Ovary (tissue), 9 donors: Measurements from ENCODE around the gene ENTHD1. TPM values are rescaled to one million over a fixed set of nuclear protein-coding genes. Genes with fewer than 3 reads are reported as not detected.

Source experiments
- DNase-seq, 5 donors: peaks; one replicate each; pipeline ENCODE4 v3.0.0-alpha.2; 2019 to 2020
- H3K27ac ChIP-seq, 2 donors: fragments of 200-600 bp; one replicate each; pipeline versions ENCODE4 v1.5.1 to v1.8.0; 2019 to 2022
- H3K27me3 ChIP-seq: fragments of 200-600 bp; one replicate; pipeline ENCODE4 v1.8.0; 2022
- H3K36me3 ChIP-seq: fragments of 200-600 bp; sonication (generic); one replicate; pipeline ENCODE4 v1.5.1; 2019
- H3K4me1 ChIP-seq: one replicate; pipeline ENCODE4 v1.8.1; 2013; ENCODE audit warnings: mild to moderate bottlenecking, moderate library complexity; ENCODE audit not compliant: insufficient read depth
- H3K4me3 ChIP-seq: fragments of 200-600 bp; sonication (generic); one replicate; pipeline ENCODE4 v1.5.1; 2017
- H3K9me3 ChIP-seq, 2 donors: fragments of 200-600 bp in 1 of 2; sonication (generic) in 1 of 2; one replicate each; pipeline versions ENCODE4 v1.5.1 to v1.8.1; 2013 to 2019; ENCODE audit warnings: mild to moderate bottlenecking in 1 of 2, moderate library complexity in 1 of 2
- CTCF ChIP-seq, 3 donors: fragments of 450-650 bp in 2 of 3; fragments of 200-600 bp in 1 of 3; IDR thresholded peaks; one replicate each; pipeline versions ENCODE4 v1.5.1 to v1.8.0; 2016 to 2022; ENCODE audit warnings: antibody characterized with exemption in 3 of 3, mild to moderate bottlenecking in 1 of 3
- EP300 ChIP-seq: sonication (generic); formaldehyde crosslinking; IDR thresholded peaks from one replicate; pipeline ENCODE4 v1.6.1; 2017; ENCODE audit warnings: antibody characterized with exemption
- POLR2A ChIP-seq: fragments of 450-650 bp; IDR thresholded peaks from one replicate; pipeline ENCODE4 v1.6.1; 2017; ENCODE audit warnings: antibody characterized with exemption, mild to moderate bottlenecking, moderate library complexity
- WGBS, 3 donors: extraction: QIAGEN DNeasy Blood & Tissue Kit in 1 of 3; methylation state at CpG; one replicate each; pipeline versions ENCODE4 v1.1.5 to v1.1.7; 2013 to 2017; 5-methylcytosine and 5-hydroxymethylcytosine counted together
- intact Hi-C, 4 donors: fragments of 100-400 bp; cut with DNase I; formaldehyde crosslinking; loops; one replicate each; pipeline versions ENCODE4 v1.11.0 to v1.15.1; 2022 to 2023
- polyA plus RNA-seq, 2 donors: library from polyadenylated mRNA; stranded (reverse); fragments of 200-250 nt in 1 of 2; fragments of 350-450 nt in 1 of 2; fragmentation: Illumina TruSeq in 1 of 2; extraction: RNeasy Lipid Tissue Mini Kit (QIAGEN cat#74804) in 1 of 2; gene quantifications; one replicate each; pipeline ENCODE4 v1.2.3, GENCODE V29; 2013 to 2014
- total RNA-seq, 7 donors: library from RNA; depleted of rRNA in 2 of 7; stranded (reverse); fragments of >200 nt in 2 of 7; fragmentation: NEBNext Ultra II Directional in 3 of 7; extraction: Animal tissue kit (Norgen Biotek cat#: 25700) in 3 of 7; gene quantifications; one replicate each; pipeline versions ENCODE4 v1.1.0 to v1.2.4, GENCODE V29; 2016 to 2023
- donor health status: DM: no; HTN: no; CAD: no; lungs with moderate emphysema.
- donor health status: DM: no; HTN: no; CAD: no.
- donor health status: Bipolar disorder and iron deficiency.
- donor health status: DM: yes; HTN: yes; CAD: no.
- donor health status: DM: no; HTN: no; CAD: no.
- donor health status: DM: yes; HTN: yes; CAD: no.

Gene ENTHD1
- total and polyA plus RNA-seq, 9 donors: 0.23 TPM; not detected in 8

- Histone ChIP-seq H3K9me3 (no peaks in the 10 kb centered on the region), H3K27me3 (no peaks in the 10 kb centered on the region), H3K4me1 (no peaks in the 10 kb centered on the region), H3K4me3 (no peak overlapping the region), H3K36me3 (no peaks in the 10 kb centered on the region), H3K27ac (no peak overlapping the region)
- no peak for TF ChIP-seq POLR2A
- no peak for TF ChIP-seq EP300
- no peak for TF ChIP-seq CTCF (IDR thresholded peaks at IDR 0.05)
- no peak for DNase-seq
- 46 to 52% (median 52%) methylated on average over 5 of the region's 5 CpGs for WGBS, 3 donors
- intact Hi-C loops: no loop called here
These were observed 33.2 kb upstream of the ENTHD1 start for GRCh38 chr22:39926753-39927152.

- H3K4me3 ChIP-seq: no peak overlapping the region
- 52 to 60% (median 59%) methylated on average over 8 of the region's 8 CpGs for whole genome bisulfite sequencing, 3 donors
- H3K9me3 ChIP-seq: no peaks in the 10 kb centered on the region
- no peak overlapping the region for H3K27ac ChIP-seq
- no peak for DNase-seq
- H3K27me3 ChIP-seq: no peaks in the 10 kb centered on the region
- H3K36me3 ChIP-seq: no peaks in the 10 kb centered on the region
- TF ChIP-seq EP300: no peak
- no peak for TF ChIP-seq CTCF (IDR thresholded peaks at IDR 0.05)
- TF ChIP-seq POLR2A: no peak
- intact Hi-C loops: no loop called here
- no peaks in the 10 kb centered on the region for H3K4me1 ChIP-seq
These were observed 32.5 kb upstream of the ENTHD1 start for GRCh38 chr22:39925909-39926679.

- 82 to 89% (median 88%) methylated on average over 2 of the region's 2 CpGs for WGBS, 3 donors
- intact Hi-C loops: no loop called here
These were observed 31.7 kb upstream of the ENTHD1 start for GRCh38 chr22:39925273-39925672.

GRCh38 chr22:39924286-39924685, 30.7 kb upstream of the ENTHD1 start:
- TF ChIP-seq CTCF (IDR thresholded peaks at IDR 0.05) (no peak), EP300 (no peak), POLR2A (no peak)
- 85 to 90% (median 87%) methylated on average over 18 of the region's 18 CpGs for WGBS, 3 donors
- no peaks in the 10 kb centered on the region for H3K9me3 ChIP-seq
- no peaks in the 10 kb centered on the region for H3K27me3 ChIP-seq
- no peak overlapping the region for H3K4me3 ChIP-seq
- no peak for DNase-seq
- H3K36me3 ChIP-seq: no peaks in the 10 kb centered on the region
- H3K27ac ChIP-seq: no peak overlapping the region
- intact Hi-C loops: no loop called here
- no peaks in the 10 kb centered on the region for H3K4me1 ChIP-seq

More at GRCh38 chr22:39925273-39925672, 31.7 kb upstream of the ENTHD1 start:
- Histone ChIP-seq H3K27me3 (no peaks in the 10 kb centered on the region), H3K27ac (no peak overlapping the region), H3K4me3 (no peak overlapping the region), H3K36me3 (no peaks in the 10 kb centered on the region), H3K4me1 (no peaks in the 10 kb centered on the region), H3K9me3 (no peaks in the 10 kb centered on the region)
- DNase-seq: no peak
- TF ChIP-seq CTCF (IDR thresholded peaks at IDR 0.05) (no peak), POLR2A (no peak), EP300 (no peak)
